Brain microvascular endothelial cell (primary cell): ENCODE measurements around the gene GALNT15.

ENCODE experiments used
- DNase-seq: peaks from one replicate; pipeline ENCODE4 v3.0.0-alpha.2; 2020
- H3K27ac ChIP-seq: fragments of 250-450 bp; sonication (Bioruptor Pico); 2 replicates; pipeline ENCODE4 v1.5.1; 2020; ENCODE audit warnings: mild to moderate bottlenecking, moderate library complexity
- H3K27me3 ChIP-seq: fragments of 250-450 bp; sonication (Bioruptor Pico); replicated peaks from 2 replicates; pipeline ENCODE4 v1.5.1; 2020; ENCODE audit warnings: mild to moderate bottlenecking
- H3K36me3 ChIP-seq: fragments of 250-450 bp; sonication (Bioruptor Pico); replicated peaks from 2 replicates; pipeline ENCODE4 v1.5.1; 2020; ENCODE audit warnings: mild to moderate bottlenecking
- H3K4me3 ChIP-seq: 2 replicates; pipeline ENCODE4 v1.5.1; 2011; ENCODE audit warnings: low read depth, mild to moderate bottlenecking, control low read depth, low read length, moderate library complexity
- CTCF ChIP-seq: IDR thresholded peaks from 2 replicates; pipeline ENCODE4 v1.5.1; 2011; ENCODE audit warnings: low read depth, mild to moderate bottlenecking, moderate library complexity, low read length, control low read depth, inconsistent platforms; ENCODE audit errors: missing control alignments
- in situ Hi-C: cut with HindIII; loops from 2 replicates; pipeline ENCODE4 v1.10.0; 2017; ENCODE audit warnings: low sequenced_read_pairs, low pct_ligation_motif_present

GALNT15 gene

GRCh38 chr3:16132928-16133327 lies 41.6 kb upstream of the GALNT15 start:
- no peak for DNase-seq
- TF ChIP-seq CTCF: no peak
- in situ Hi-C loops: no loop called here
- Histone ChIP-seq H3K27me3 (no peaks in the 10 kb centered on the region), H3K4me3 (no peak overlapping the region), H3K27ac (no peak overlapping the region), H3K36me3 (no peaks in the 10 kb centered on the region)

GRCh38 chr3:16134173-16134928 lies 40.1 kb upstream of the GALNT15 start:
- Histone ChIP-seq H3K27ac (no peak overlapping the region), H3K4me3 (no peak overlapping the region), H3K27me3 (no peaks in the 10 kb centered on the region), H3K36me3 (no peaks in the 10 kb centered on the region)
- no peak for DNase-seq
- in situ Hi-C loops: no loop called here
- no peak for TF ChIP-seq CTCF

GRCh38 chr3:16136055-16136454 lies 38.4 kb upstream of the GALNT15 start:
- Histone ChIP-seq H3K27ac (no peak overlapping the region), H3K4me3 (no peak overlapping the region), H3K36me3 (no peaks in the 10 kb centered on the region), H3K27me3 (no peaks in the 10 kb centered on the region)
- in situ Hi-C loops: no loop called here
- TF ChIP-seq CTCF: no peak
- DNase-seq: no peak

GRCh38 chr3:16137044-16137443 lies 37.4 kb upstream of the GALNT15 start:
- H3K27me3 ChIP-seq: no peaks in the 10 kb centered on the region
- no peak for TF ChIP-seq CTCF
- no peak overlapping the region for H3K4me3 ChIP-seq
- H3K36me3 ChIP-seq: no peaks in the 10 kb centered on the region
- in situ Hi-C loops: no loop called here
- no peak overlapping the region for H3K27ac ChIP-seq
- DNase-seq: no peak

- H3K4me3 ChIP-seq: no peak overlapping the region
- no peak for TF ChIP-seq CTCF
- H3K27ac ChIP-seq: no peak overlapping the region
- no peak for DNase-seq
- no peaks in the 10 kb centered on the region for H3K27me3 ChIP-seq
- in situ Hi-C loops: no loop called here
- no peaks in the 10 kb centered on the region for H3K36me3 ChIP-seq
Observed at GRCh38 chr3:16137977-16138376, 36.5 kb upstream of the GALNT15 start.
